K562 (cell line): ENCODE measurements around the gene MBD6. TPM values are rescaled to one million over a fixed set of nuclear protein-coding genes. Genes with fewer than 3 reads are reported as not detected.

ENCODE experiments used
- BCLAF1 ChIP-seq, 2 experiments: fragments of 450-650 bp in 1 of 2; IDR thresholded peaks; 2 replicates each; pipeline ENCODE4 v1.6.1; 2011 to 2017; ENCODE audit warnings: low read depth in 2 of 2, antibody characterized with exemption in 1 of 2, borderline replicate concordance in 1 of 2, low read length in 1 of 2, mild to moderate bottlenecking in 1 of 2, mixed read lengths in 1 of 2; ENCODE audit not compliant: control insufficient read depth in 1 of 2
- CLOCK ChIP-seq: fragments of 250-450 bp; sonication (Bioruptor Pico); IDR thresholded peaks from 2 replicates; pipeline ENCODE4 v1.4.0; 2020; ENCODE audit warnings: mild to moderate bottlenecking, moderate library complexity, borderline replicate concordance
- EGR1 ChIP-seq: fragments of 450-650 bp; conservative IDR thresholded peaks from 2 replicates; pipeline ENCODE4 v1.6.1; 2017; ENCODE audit warnings: mild to moderate bottlenecking
- GTF3C2 ChIP-seq: IDR thresholded peaks from 3 replicates; pipeline ENCODE4 v1.6.1; 2011; ENCODE audit warnings: borderline replicate concordance, mild to moderate bottlenecking, moderate library complexity; ENCODE audit not compliant: insufficient read length; ENCODE audit errors: extremely low read depth
- LARP7 ChIP-seq: fragments of 450-650 bp; IDR thresholded peaks from 2 replicates; pipeline ENCODE4 v1.6.1; 2016
- PRDM10 ChIP-seq: fragments of 450-650 bp; IDR thresholded peaks from 2 replicates; pipeline ENCODE4 v1.6.1; 2018; ENCODE audit not compliant: partially characterized antibody
- SMC3 ChIP-seq: conservative IDR thresholded peaks from 2 replicates; pipeline ENCODE4 v1.6.1; 2011; ENCODE audit warnings: low read depth, low read length, improper control_type of control experiment; ENCODE audit not compliant: insufficient read depth
- ZNF511 ChIP-seq: sonication (generic); formaldehyde crosslinking; IDR thresholded peaks from 2 replicates; pipeline ENCODE4 v1.8.0; 2022; ENCODE audit warnings: mild to moderate bottlenecking, missing genetic modification reagents
- ZNF77 ChIP-seq: fragments of 250-450 bp; sonication (Bioruptor Pico); IDR thresholded peaks from 2 replicates; pipeline ENCODE4 v1.5.0; 2020
- ZSCAN29 ChIP-seq: fragments of 450-650 bp; IDR thresholded peaks from 2 replicates; pipeline ENCODE4 v1.6.1; 2017
- polyA plus RNA-seq, 8 experiments: library from polyadenylated mRNA; depleted of rRNA in 4 of 8; stranded (reverse) in 5 of 8; unstranded in 3 of 8; fragments of >200 nt; fragmentation: Nextera tagmentation in 2 of 8; fragmentation: Illumina TruSeq in 1 of 8; extraction: Ambion mirVana in 2 of 8; extraction: Trizol in 1 of 8; gene quantifications; 2 replicates each; pipeline versions ENCODE4 v1.2.1 to v1.2.3, GENCODE V29; 2011 to 2014; ENCODE audit warnings: inconsistent platforms in 1 of 8, missing spikeins in 1 of 8
- total RNA-seq, 7 experiments: library from RNA; depleted of rRNA in 6 of 7; stranded (reverse); fragments of >200 nt in 6 of 7; fragmentation: Illumina TruSeq in 2 of 7; extraction: Trizol in 2 of 7; gene quantifications; 2 replicates each; pipeline versions ENCODE4 v1.2.1 to v1.2.3, GENCODE V29; 2011 to 2021; ENCODE audit warnings: low replicate concordance in 1 of 7

The MBD6 gene
- total and polyA plus RNA-seq, 9 of the 15 experiments (the other 6 are each of a cell fraction or from before 2014, with no cell fraction given): 2.0 to 54.8 (median 3.8) TPM

- TF ChIP-seq BCLAF1 (IDR thresholded peaks at IDR 0.05; ENCODE audit: borderline replicate concordance in 1 of 2, control insufficient read depth in 1 of 2, low read depth in 2 of 2, low read length in 1 of 2) (0 out of 4 replicates have a peak, but pooled peaks of 1 of the 2 experiments have one; percentile 73), GTF3C2 (no peak), ZNF77 (CRISPR knock-in tag) (no peak), PRDM10 (peak; percentile 41), EGR1 (0 out of 2 replicates have a peak, but pooled peaks have one; percentile 45), CLOCK (CRISPR knock-in tag) (no peak), ZNF511 (CRISPR knock-in tag) (peak; percentile 69; the same call in 1 of the 2 replicates), LARP7 (0 out of 2 replicates have a peak, but pooled peaks have one; percentile 8), SMC3 (no peak), ZSCAN29 (no peak)
Observed at GRCh38 chr12:57519796-57520052, 2.9 kb upstream of the MBD6 start (continued).
